Natural killer cell (primary cell): ENCODE data around the gene MICAL2. TPM values are rescaled to one million over a fixed set of nuclear protein-coding genes. Genes with fewer than 3 reads are reported as not detected.
A peak's percentile ranks its signal among the peaks of the same experiment; 100 is the strongest.

Source experiments
- ATAC-seq, 3 donors: fragments of 150-1000 bp in 2 of 3; fragments of 200-7000 bp in 1 of 3; cut with Tn5 transposase; 1 replicate in 1 of 3; 2 replicates in 2 of 3; pipeline ENCODE4 v1.10.0; 2021; ENCODE audit warnings: mild to moderate bottlenecking in 2 of 3, moderate library complexity in 2 of 3
- DNase-seq, 2 donors: peaks; one replicate each; pipeline versions ENCODE4 v3.0.0 to v3.0.0-alpha.2; 2013 to 2021; ENCODE audit warnings: mixed read lengths in 1 of 2
- H3K27ac ChIP-seq: one replicate; pipeline ENCODE4 v1.5.1; 2013; ENCODE audit warnings: mild to moderate bottlenecking, low read length
- H3K27me3 ChIP-seq: one replicate; pipeline ENCODE4 v1.6.1; 2013; ENCODE audit warnings: low read length; ENCODE audit not compliant: control insufficient read depth, insufficient read depth
- H3K36me3 ChIP-seq: one replicate; pipeline ENCODE4 v1.6.1; 2013; ENCODE audit warnings: low read length; ENCODE audit not compliant: control insufficient read depth, insufficient read depth
- H3K4me1 ChIP-seq: one replicate; pipeline ENCODE4 v1.6.1; 2013; ENCODE audit warnings: low read length; ENCODE audit not compliant: control insufficient read depth, insufficient read depth
- H3K4me3 ChIP-seq: one replicate; pipeline ENCODE4 v1.5.1; 2013; ENCODE audit warnings: low read length
- H3K9me3 ChIP-seq: one replicate; pipeline ENCODE4 v1.6.1; 2013; ENCODE audit warnings: low read length; ENCODE audit not compliant: control insufficient read depth, insufficient read depth
- H3K27ac Mint-ChIP-seq, 2 donors: one replicate each; pipeline ENCODE4 v1.8.0; 2022; ENCODE audit warnings: mild to moderate bottlenecking in 2 of 2, mixed read lengths in 2 of 2, moderate library complexity in 1 of 2
- H3K27me3 Mint-ChIP-seq, 2 donors: one replicate each; pipeline ENCODE4 v1.8.0; 2022; ENCODE audit warnings: low read depth in 2 of 2, mixed read lengths in 2 of 2
- H3K36me3 Mint-ChIP-seq: one replicate; pipeline ENCODE4 v1.8.0; 2022; ENCODE audit warnings: mixed read lengths
- H3K4me1 Mint-ChIP-seq, 2 donors: one replicate each; pipeline ENCODE4 v1.8.0; 2022; ENCODE audit warnings: mixed read lengths in 2 of 2
- H3K4me3 Mint-ChIP-seq: one replicate; pipeline ENCODE4 v1.8.0; 2022; ENCODE audit warnings: mild to moderate bottlenecking, moderate library complexity, mixed read lengths
- H3K9me3 Mint-ChIP-seq, 2 donors: one replicate each; pipeline ENCODE4 v1.8.0; 2022; ENCODE audit warnings: mixed read lengths in 2 of 2
- WGBS: methylation state at CpG from one replicate; pipeline ENCODE4 v1.1.7; 2013; ENCODE audit warnings: missing lambda C conversion rate; ENCODE audit not compliant: insufficient coverage; 5-methylcytosine and 5-hydroxymethylcytosine counted together
- intact Hi-C: fragments of 100-400 bp; cut with micrococcal nuclease; formaldehyde crosslinking; loops from one replicate; pipeline ENCODE4 v1.14.2; 2022
- total RNA-seq, 4 donors: library from RNA; stranded (reverse); fragments of 120-200 nt in 1 of 4; gene quantifications; one replicate each; pipeline versions ENCODE4 v1.2.3 to v1.2.4, GENCODE V29; 2013 to 2022
- TF ChIP-seq, protein P1 (sequence below): fragments of 200-600 bp; IDR thresholded peaks from one replicate; pipeline ENCODE4 v1.8.0; 2022; ENCODE audit warnings: antibody characterized with exemption

The MICAL2 gene
- total RNA-seq, 3 donors from 2014 or later (not counting 1 experiment from before 2014, with no cell fraction given), result 54.6 to 68.6 (median 57.4) TPM

DNA sequence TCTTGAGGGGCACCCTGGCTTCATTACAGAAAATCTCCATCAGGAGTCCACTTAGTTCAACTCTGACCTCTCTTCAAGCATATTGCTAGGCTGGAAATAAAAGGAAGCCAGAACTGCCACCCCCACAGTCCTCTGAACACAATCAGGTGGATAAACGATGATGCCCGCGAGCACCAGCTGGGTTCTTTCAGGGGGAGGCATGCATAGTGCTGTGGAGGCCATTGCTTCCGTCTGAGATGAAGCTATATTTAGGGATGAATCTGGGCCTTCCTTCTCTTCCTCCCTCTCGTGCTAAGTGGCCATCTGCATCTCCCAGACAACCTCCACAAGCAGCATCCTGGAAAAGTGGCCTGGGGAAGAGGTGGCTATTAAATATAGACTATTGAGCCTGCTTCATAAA lies 3.9 kb upstream of the MICAL2 start:
- peaks cover 33 to 43% of the 10 kb centered on the region in 2 donors for H3K4me1 Mint-ChIP-seq
- DNase-seq (no peak), ATAC-seq (no peak)
- H3K27me3 ChIP-seq, result no peaks in the 10 kb centered on the region
- no peaks in the 10 kb centered on the region for H3K36me3 ChIP-seq
- WGBS, result 94% methylated on average over 4 of the region's 5 CpGs
- H3K27ac Mint-ChIP-seq, result peak overlapping the region in 1 of 2 donors; percentile 58
- peaks cover 13 to 23% of the 10 kb centered on the region in 2 donors for H3K27me3 Mint-ChIP-seq
- H3K4me3 ChIP-seq, result no peak overlapping the region
- H3K4me1 ChIP-seq, result peaks cover 42% of the 10 kb centered on the region
- intact Hi-C loops, result no loop called here
- no peaks in the 10 kb centered on the region for H3K36me3 Mint-ChIP-seq
- TF ChIP-seq, protein P1, sequence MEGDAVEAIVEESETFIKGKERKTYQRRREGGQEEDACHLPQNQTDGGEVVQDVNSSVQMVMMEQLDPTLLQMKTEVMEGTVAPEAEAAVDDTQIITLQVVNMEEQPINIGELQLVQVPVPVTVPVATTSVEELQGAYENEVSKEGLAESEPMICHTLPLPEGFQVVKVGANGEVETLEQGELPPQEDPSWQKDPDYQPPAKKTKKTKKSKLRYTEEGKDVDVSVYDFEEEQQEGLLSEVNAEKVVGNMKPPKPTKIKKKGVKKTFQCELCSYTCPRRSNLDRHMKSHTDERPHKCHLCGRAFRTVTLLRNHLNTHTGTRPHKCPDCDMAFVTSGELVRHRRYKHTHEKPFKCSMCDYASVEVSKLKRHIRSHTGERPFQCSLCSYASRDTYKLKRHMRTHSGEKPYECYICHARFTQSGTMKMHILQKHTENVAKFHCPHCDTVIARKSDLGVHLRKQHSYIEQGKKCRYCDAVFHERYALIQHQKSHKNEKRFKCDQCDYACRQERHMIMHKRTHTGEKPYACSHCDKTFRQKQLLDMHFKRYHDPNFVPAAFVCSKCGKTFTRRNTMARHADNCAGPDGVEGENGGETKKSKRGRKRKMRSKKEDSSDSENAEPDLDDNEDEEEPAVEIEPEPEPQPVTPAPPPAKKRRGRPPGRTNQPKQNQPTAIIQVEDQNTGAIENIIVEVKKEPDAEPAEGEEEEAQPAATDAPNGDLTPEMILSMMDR, result no peak
- no peaks in the 10 kb centered on the region for H3K9me3 ChIP-seq
- H3K27ac ChIP-seq, result no peak overlapping the region
- no peak overlapping the region for H3K4me3 Mint-ChIP-seq
- no peaks in the 10 kb centered on the region for H3K9me3 Mint-ChIP-seq

- 97% methylated on average over 2 of the region's 2 CpGs for WGBS
Measured at GRCh38 chr11:12108875-12109453, 1.4 kb upstream of the MICAL2 start.

GRCh38 chr11:12109591-12110196 lies 696 bp upstream of the MICAL2 start:
- no peak for ATAC-seq

More at GRCh38 chr11:12108875-12109453, 1.4 kb upstream of the MICAL2 start:
- H3K4me3 ChIP-seq, result no peak overlapping the region
- H3K4me1 ChIP-seq, result peaks cover 47% of the 10 kb centered on the region
- Mint-ChIP-seq H3K9me3 (no peaks in the 10 kb centered on the region), H3K27me3 (peaks cover 6 to 11% of the 10 kb centered on the region in 2 donors), H3K4me1 (peaks cover 30 to 42% of the 10 kb centered on the region in 2 donors), H3K27ac (no peak overlapping the region), H3K4me3 (peak overlapping the region; percentile 71), H3K36me3 (no peaks in the 10 kb centered on the region)
- intact Hi-C loops, result no loop called here
- TF ChIP-seq, protein P1, result no peak
- H3K36me3 ChIP-seq, result no peaks in the 10 kb centered on the region
- DNase-seq (no peak), ATAC-seq (no peak)
- H3K9me3 ChIP-seq, result no peaks in the 10 kb centered on the region
- no peak overlapping the region for H3K27ac ChIP-seq
- no peaks in the 10 kb centered on the region for H3K27me3 ChIP-seq

More at GRCh38 chr11:12109591-12110196, 696 bp upstream of the MICAL2 start:
- Mint-ChIP-seq H3K4me1 (peaks cover 30 to 38% of the 10 kb centered on the region in 2 donors), H3K36me3 (no peaks in the 10 kb centered on the region), H3K9me3 (no peaks in the 10 kb centered on the region), H3K27me3 (peaks cover 6 to 8% of the 10 kb centered on the region in 2 donors), H3K27ac (peak overlapping the region in 1 of 2 donors; percentile 80), H3K4me3 (peak overlapping the region; percentile 73)
- TF ChIP-seq, protein P1, result no peak
- H3K4me3 ChIP-seq, result peak overlapping the region; percentile 42
- intact Hi-C loops, result loop anchor here (1.0 to 5.0 kb wide), 2 partner anchors 113 to 127 kb away; no protein-coding TSS in a partner anchor
- H3K27me3 ChIP-seq, result no peaks in the 10 kb centered on the region
- peaks cover 44% of the 10 kb centered on the region for H3K4me1 ChIP-seq
- 55% methylated on average over 7 of the region's 7 CpGs for WGBS
- no peaks in the 10 kb centered on the region for H3K9me3 ChIP-seq
- H3K36me3 ChIP-seq, result no peaks in the 10 kb centered on the region
- H3K27ac ChIP-seq, result peak overlapping the region; percentile 9
- peak in 1 of 2 donors; percentile 19 for DNase-seq
